ENCODE results near the gene CDX2.

CDX2 gene

GRCh38 chr13:27978301-27978968, 9.3 kb upstream of the CDX2 start:
- DNase-seq: no peak

GRCh38 chr13:27977476-27978300, 8.6 kb upstream of the CDX2 start:
- DNase-seq: no peak

GRCh38 chr13:27976362-27977091, 7.4 kb upstream of the CDX2 start:
- no peak for DNase-seq

- no peak for DNase-seq
Observed at GRCh38 chr13:27975564-27976361, 6.6 kb upstream of the CDX2 start.

GRCh38 chr13:27973961-27974662, 5.0 kb upstream of the CDX2 start:
- DNase-seq: no peak

- no peak for DNase-seq
Observed at GRCh38 chr13:27973291-27973690, 4.2 kb upstream of the CDX2 start.

- no peak for DNase-seq
Observed at GRCh38 chr13:27972478-27972820, 3.3 kb upstream of the CDX2 start.

GRCh38 chr13:27971776-27972477, 2.8 kb upstream of the CDX2 start:
- DNase-seq: no peak

- DNase-seq: no peak
Observed at GRCh38 chr13:27971236-27971645, 2.1 kb upstream of the CDX2 start.

- no peak for DNase-seq
Observed at GRCh38 chr13:27970382-27971235, 1.5 kb upstream of the CDX2 start.

- no peak for DNase-seq
Observed at GRCh38 chr13:27969866-27970229, 733 bp upstream of the CDX2 start.

GRCh38 chr13:27968316-27969081, 616 bp downstream of the CDX2 start:
- DNase-seq: no peak

- DNase-seq: no peak
Observed at GRCh38 chr13:27967736-27968315, 1.3 kb downstream of the CDX2 start.

- DNase-seq: no peak
Observed at GRCh38 chr13:27967203-27967735, 1.8 kb downstream of the CDX2 start.

GRCh38 chr13:27966641-27967202, 2.4 kb downstream of the CDX2 start:
- DNase-seq: no peak

- no peak for DNase-seq
Observed at GRCh38 chr13:27965740-27966640, 3.1 kb downstream of the CDX2 start.

- no peak for DNase-seq
Observed at GRCh38 chr13:27965343-27965739, 3.8 kb downstream of the CDX2 start.
